K562 (cell line): ENCODE data around the gene PRKD2. TPM values are rescaled to one million over a fixed set of nuclear protein-coding genes. Genes with fewer than 3 reads are reported as not detected.

ENCODE experiments used
- ATAC-seq: fragments of 200-7000 bp; cut with Tn5 transposase; 3 replicates; pipeline ENCODE4 v1.9.1; 2020; ENCODE audit warnings: moderate library complexity
- BruUV-seq: library from RNA; stranded (reverse); fragments of 400-500 nt; replicated peaks from 2 replicates; lab custom pipeline; 2021; lab: Mats Ljungman, UMichigan
- CTCF ChIA-PET: fragments of 300-600 bp; formaldehyde crosslinking; extraction: SDS; loops from one replicate; lab custom pipeline; 2021; ENCODE audit warnings: low intra/inter-chr PET ratio; lab: Yijun Ruan, JAX
- POLR2A ChIA-PET: fragments of 300-600, 350-650 bp; sonication (Branson Sonifier 250); formaldehyde crosslinking; extraction: SDS; loops from one replicate; lab custom pipeline; 2021; ENCODE audit warnings: antibody characterized with exemption, inconsistent platforms; lab: Yijun Ruan, JAX
- DNase-seq, 4 experiments: peaks; one replicate each; pipeline versions ENCODE4 v3.0.0 to v3.0.0-alpha.2; 2011 to 2018; ENCODE audit warnings: low spot score in 3 of 4, mixed read lengths in 3 of 4; ENCODE audit errors: extremely low read depth in 1 of 4
- FAIRE-seq: peaks from 2 replicates; lab custom pipeline; 2011; peaks lifted over from hg19 to GRCh38; lab: Jason Lieb, UNC
- H2AFZ ChIP-seq: 2 replicates; pipeline ENCODE4 v1.6.0; 2011; ENCODE audit warnings: low read depth, low read length, control low read depth, inconsistent platforms
- H3K27ac ChIP-seq: fragments of 200-600 bp; 3 replicates; pipeline ENCODE4 v1.8.0; 2011; ENCODE audit warnings: low read depth, mild to moderate bottlenecking, control low read depth, inconsistent platforms, low read length, moderate library complexity, mixed read lengths; ENCODE audit errors: extremely low read depth
- H3K27me3 ChIP-seq, 2 experiments: fragments of 300-600 bp in 1 of 2; 2 replicates in 1 of 2; 3 replicates in 1 of 2; pipeline versions ENCODE4 v1.6.0 to v1.8.0; 2011; ENCODE audit warnings: inconsistent platforms in 2 of 2, low read length in 2 of 2, mild to moderate bottlenecking in 1 of 2, mixed read lengths in 1 of 2, moderate library complexity in 1 of 2; ENCODE audit not compliant: control insufficient read depth in 2 of 2, insufficient read depth in 2 of 2
- H3K36me3 ChIP-seq: fragments of 300-600 bp; 3 replicates; pipeline ENCODE4 v1.8.0; 2011; ENCODE audit warnings: mild to moderate bottlenecking, low read length, inconsistent platforms; ENCODE audit not compliant: control insufficient read depth, insufficient read depth
- H3K4me1 ChIP-seq, 2 experiments: fragments of 200-600 bp in 1 of 2; replicated peaks in 1 of 2; 2 replicates in 1 of 2; 3 replicates in 1 of 2; pipeline versions ENCODE4 v1.5.1 to v1.8.0; 2011; ENCODE audit warnings: inconsistent platforms in 2 of 2, low read length in 2 of 2, mild to moderate bottlenecking in 1 of 2, mixed read lengths in 1 of 2, moderate library complexity in 1 of 2; ENCODE audit not compliant: control insufficient read depth in 2 of 2, insufficient read depth in 2 of 2
- H3K4me2 ChIP-seq: 2 replicates; pipeline ENCODE4 v1.6.1; 2011; ENCODE audit warnings: low read length, control low read depth, inconsistent platforms, mixed read lengths; ENCODE audit not compliant: insufficient read depth
- H3K4me3 ChIP-seq: fragments of 200-600 bp; sonication (generic), shearing (Covaris generic); 2 replicates; pipeline ENCODE4 v1.5.1; 2016; ENCODE audit warnings: control low read depth, inconsistent platforms
- H3K79me2 ChIP-seq: fragments of 200-600 bp; 3 replicates; pipeline ENCODE4 v1.8.0; 2011; ENCODE audit warnings: low read length, inconsistent platforms; ENCODE audit not compliant: control insufficient read depth, insufficient read depth
- H3K9ac ChIP-seq, 2 experiments: 2 replicates each; pipeline versions ENCODE4 v1.6.0 to v1.6.1; 2011; ENCODE audit warnings: low read depth in 2 of 2, low read length in 2 of 2, control low read depth in 1 of 2, inconsistent platforms in 1 of 2, mild to moderate bottlenecking in 1 of 2, mixed read lengths in 1 of 2; ENCODE audit not compliant: insufficient read depth in 1 of 2
- H3K9me1 ChIP-seq: one replicate; pipeline ENCODE4 v1.6.0; 2011; ENCODE audit warnings: inconsistent platforms, mild to moderate bottlenecking, low read length, moderate library complexity; ENCODE audit not compliant: control insufficient read depth, insufficient read depth
- H3K9me3 ChIP-seq: replicated peaks from 2 replicates; pipeline ENCODE4 v1.5.1; 2011; ENCODE audit warnings: low read depth, low read length, inconsistent platforms; ENCODE audit not compliant: control insufficient read depth, insufficient read depth
- H4K20me1 ChIP-seq: replicated peaks from 2 replicates; pipeline ENCODE4 v1.6.1; 2011; ENCODE audit warnings: low read length, inconsistent platforms, mixed read lengths; ENCODE audit not compliant: control insufficient read depth, insufficient read depth
- ARID1B ChIP-seq: fragments of 450-650 bp; IDR thresholded peaks from 2 replicates; pipeline ENCODE4 v1.6.1; 2016; ENCODE audit warnings: antibody characterized with exemption, mild to moderate bottlenecking, inconsistent platforms
- ATF7 ChIP-seq: fragments of 450-650 bp; IDR thresholded peaks from 2 replicates; pipeline ENCODE4 v1.7.1; 2014; ENCODE audit warnings: mild to moderate bottlenecking, moderate library complexity
- CBX3 ChIP-seq, 2 experiments: IDR thresholded peaks; 1 replicate in 1 of 2; 2 replicates in 1 of 2; pipeline ENCODE4 v1.6.1; 2012; ENCODE audit warnings: inconsistent platforms in 2 of 2, low read length in 2 of 2, borderline replicate concordance in 1 of 2, control low read depth in 1 of 2
- CTBP1 ChIP-seq: fragments of 450-650 bp; IDR thresholded peaks from 2 replicates; pipeline ENCODE4 v1.6.1; 2016; ENCODE audit warnings: borderline replicate concordance
- CXXC5 ChIP-seq: fragments of 250-450 bp; sonication (Bioruptor Pico); IDR thresholded peaks from 2 replicates; pipeline ENCODE4 v1.8.0; 2022; ENCODE audit warnings: inconsistent platforms, mild to moderate bottlenecking, moderate library complexity
- E2F5 ChIP-seq: sonication (generic); formaldehyde crosslinking; IDR thresholded peaks from 2 replicates; pipeline ENCODE4 v1.8.0; 2022; ENCODE audit warnings: mild to moderate bottlenecking, missing genetic modification reagents
- IRF2 ChIP-seq: sonication (generic); formaldehyde crosslinking; IDR thresholded peaks from 2 replicates; pipeline ENCODE4 v1.8.1; 2022; ENCODE audit warnings: mild to moderate bottlenecking, missing genetic modification reagents
- MXD1 ChIP-seq: fragments of 250-450 bp; sonication (Bioruptor Pico); IDR thresholded peaks from 2 replicates; pipeline ENCODE4 v1.8.0; 2021; ENCODE audit warnings: borderline replicate concordance, mild to moderate bottlenecking, moderate library complexity; ENCODE audit not compliant: poor library complexity, severe bottlenecking
- NCOR1 ChIP-seq: fragments of 450-650 bp; IDR thresholded peaks from 2 replicates; pipeline ENCODE4 v1.6.1; 2016; ENCODE audit warnings: mild to moderate bottlenecking, moderate library complexity
- ZC3H11A ChIP-seq: IDR thresholded peaks from 2 replicates; pipeline ENCODE4 v1.6.1; 2012; ENCODE audit warnings: low read depth, low read length, improper control_type of control experiment
- ZNF23 ChIP-seq: fragments of 250-450 bp; sonication (Bioruptor Pico); IDR thresholded peaks from 2 replicates; pipeline ENCODE4 v1.4.0; 2020; ENCODE audit warnings: mild to moderate bottlenecking
- ZNF384 ChIP-seq: IDR thresholded peaks from 2 replicates; pipeline ENCODE4 v1.6.1; 2012; ENCODE audit warnings: low read depth, low read length, improper control_type of control experiment
- WGBS: fragments of 100-300 bp; shearing (Covaris generic); methylation state at CpG from one replicate; pipeline ENCODE4 v1.1.6; 2016; ENCODE audit warnings: low coverage, mixed read lengths; ENCODE audit not compliant: insufficient coverage; ENCODE audit errors: missing lambda C conversion rate; 5-methylcytosine and 5-hydroxymethylcytosine counted together
- in situ Hi-C: fragments of 300-500 bp; cut with MboI; formaldehyde crosslinking; loops from 4 replicates; pipeline ENCODE4 v1.15.0; 2018; ENCODE audit warnings: inconsistent platforms, mixed read lengths
- intact Hi-C: fragments of 100-400 bp; cut with micrococcal nuclease; formaldehyde crosslinking; loops from 2 replicates; pipeline ENCODE4 v1.14.2; 2022
- polyA plus RNA-seq, 8 experiments: library from polyadenylated mRNA; depleted of rRNA in 4 of 8; stranded (reverse) in 5 of 8; unstranded in 3 of 8; fragments of >200 nt; fragmentation: Nextera tagmentation in 2 of 8; fragmentation: Illumina TruSeq in 1 of 8; extraction: Ambion mirVana in 2 of 8; extraction: Trizol in 1 of 8; gene quantifications; 2 replicates each; pipeline versions ENCODE4 v1.2.1 to v1.2.3, GENCODE V29; 2011 to 2014; ENCODE audit warnings: inconsistent platforms in 1 of 8, missing spikeins in 1 of 8
- total RNA-seq, 7 experiments: library from RNA; depleted of rRNA in 6 of 7; stranded (reverse); fragments of >200 nt in 6 of 7; fragmentation: Illumina TruSeq in 2 of 7; extraction: Trizol in 2 of 7; gene quantifications; 2 replicates each; pipeline versions ENCODE4 v1.2.1 to v1.2.3, GENCODE V29; 2011 to 2021; ENCODE audit warnings: low replicate concordance in 1 of 7

The PRKD2 gene
- total and polyA plus RNA-seq, 9 of the 15 experiments (the other 6 are each of a cell fraction or from before 2014, with no cell fraction given): 1.8 to 60.0 (median 15.0) TPM

- BruUV-seq: TSS peak; percentile 39
- no peak overlapping the region for H2AFZ ChIP-seq
- no peaks in the 10 kb centered on the region for H3K9me3 ChIP-seq
- ATAC-seq (no peak), DNase-seq (no peak), FAIRE-seq (no peak)
- POLR2A ChIA-PET: interaction anchor here (0.5 to 2.7 kb wide), 11 partner anchors 9 to 194 kb away, joined by 3 to 7 read pairs (median 4); partner anchors contain the start of gene CALM3
- 21% methylated on average over 5 of the region's 8 CpGs for WGBS
- H3K27ac ChIP-seq: peak overlapping the region; percentile 89
- no peaks in the 10 kb centered on the region for H3K9me1 ChIP-seq
- peak overlapping the region; percentile 70 for H3K4me3 ChIP-seq
- intact Hi-C loops: no loop called here
- peaks cover 4% of the 10 kb centered on the region; the same call in 1 of the 2 replicates for H4K20me1 ChIP-seq
- CTCF ChIA-PET: no interaction called here
- peak overlapping the region; percentile 85 to 93 for H3K9ac ChIP-seq
- peak overlapping the region; percentile 94 for H3K4me2 ChIP-seq
- H3K27me3 ChIP-seq: no peaks in the 10 kb centered on the region
- peaks cover 31% of the 10 kb centered on the region; the same call in 2 of the 3 replicates for H3K36me3 ChIP-seq
- H3K4me1 ChIP-seq: peaks cover 22 to 64% of the 10 kb centered on the region in 2 experiments
- TF ChIP-seq CTBP1 (peak; percentile 17; the same call in 1 of the 2 replicates), E2F5 (CRISPR knock-in tag) (no peak)
- in situ Hi-C loops: no loop called here
- H3K79me2 ChIP-seq: peaks cover 27% of the 10 kb centered on the region
These were observed 1.3 kb downstream of the PRKD2 start for GRCh38 chr19:46715620-46715974.

GRCh38 chr19:46714444-46715106 lies 2.3 kb downstream of the PRKD2 start:
- Histone ChIP-seq H3K4me3 (peak overlapping the region; percentile 70), H3K27ac (peak overlapping the region; percentile 89), H3K36me3 (peaks cover 27% of the 10 kb centered on the region; the same call in 1 of the 3 replicates), H3K27me3 (no peaks in the 10 kb centered on the region), H3K79me2 (peaks cover 27% of the 10 kb centered on the region), H3K9ac (peak overlapping the region; percentile 85 to 86), H3K4me1 (peaks cover 22 to 56% of the 10 kb centered on the region in 2 experiments), H4K20me1 (peaks cover 4% of the 10 kb centered on the region; the same call in 1 of the 2 replicates), H3K9me1 (no peaks in the 10 kb centered on the region), H3K4me2 (peak overlapping the region; percentile 94), H3K9me3 (no peaks in the 10 kb centered on the region), H2AFZ (peak overlapping the region; percentile 71)
- intact Hi-C loops (no loop called here), in situ Hi-C loops (no loop called here)
- WGBS: 5% methylated on average over 7 of the region's 12 CpGs
- BruUV-seq: no TSS peak
- no peak for DNase-seq
- FAIRE-seq: peak; percentile 6
- ATAC-seq: peak; percentile 1
- ChIA-PET POLR2A (interaction anchor here (0.5 to 2.7 kb wide), 13 partner anchors 9 to 922 kb away, joined by 3 to 10 read pairs (median 4); partner anchors contain the start of genes CALM3, DMWD and SLC1A5), CTCF (no interaction called here)
- TF ChIP-seq NCOR1 (no peak), ZC3H11A (no peak), ZNF23 (CRISPR knock-in tag) (no peak), CBX3 (IDR thresholded peaks at IDR 0.05; ENCODE audit: borderline replicate concordance in 1 of 2, low read length in 2 of 2) (no peak), ARID1B (no peak), ZNF384 (no peak), MXD1 (CRISPR knock-in tag) (no peak), IRF2 (CRISPR knock-in tag) (peak; percentile 97; the same call in 1 of the 2 replicates), ATF7 (no peak), CXXC5 (CRISPR knock-in tag) (no peak; the same call in 1 of the 2 replicates)
